Activated CD8-positive, alpha-beta memory T cell treated with anti-CD3 and anti-CD28 coated beads for 36 hours (primary cell): ENCODE results near the gene FDXACB1. TPM values are rescaled to one million over a fixed set of nuclear protein-coding genes. Genes with fewer than 3 reads are reported as not detected.

Experiments used
- CTCF ChIA-PET: fragments of 350-600 bp; sonication (Branson Sonifier 250); formaldehyde crosslinking; loops from one replicate; lab custom pipeline; 2021; ENCODE audit warnings: antibody characterized with exemption; lab: Charles Lee
- POLR2A ChIA-PET: fragments of 350-600 bp; sonication (Branson Sonifier 250); formaldehyde crosslinking; loops from one replicate; lab custom pipeline; 2021; ENCODE audit warnings: antibody characterized with exemption; lab: Charles Lee
- total RNA-seq, 2 experiments: library from RNA; stranded (reverse); gene quantifications; one replicate each; pipeline ENCODE4 v1.2.3, GENCODE V29; 2021

The FDXACB1 gene, protein sequence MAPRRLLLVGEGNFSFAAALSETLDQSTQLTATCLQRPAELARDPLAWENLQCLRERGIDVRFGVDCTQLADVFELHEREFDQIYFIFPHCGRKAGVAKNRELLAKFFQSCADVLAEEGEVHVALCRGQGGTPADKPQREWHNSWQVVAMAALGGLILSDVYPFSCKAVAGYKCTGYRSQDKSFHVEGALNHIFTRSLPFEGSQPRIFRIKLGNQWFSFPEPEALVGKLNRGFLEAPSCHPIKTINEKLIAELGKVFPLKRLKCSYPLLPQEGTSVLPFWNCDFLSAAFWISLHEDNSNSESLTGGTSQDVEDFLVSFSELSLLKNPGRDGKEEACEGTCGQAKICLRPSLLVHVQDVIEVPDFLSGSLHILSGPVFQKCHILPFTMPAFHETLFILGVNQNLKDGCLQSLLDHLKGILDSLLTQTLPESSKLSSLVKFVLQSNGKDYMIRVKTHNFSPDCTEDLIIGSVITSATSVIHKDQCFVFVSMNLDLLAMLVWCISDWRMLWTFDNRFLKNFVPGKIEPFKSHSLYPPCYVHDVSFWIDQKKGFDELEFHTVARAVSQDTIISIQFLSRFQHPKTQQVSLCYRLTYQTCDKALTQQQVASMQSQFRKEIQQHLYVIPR
- total RNA-seq = 10 to 100 TPM; 11.8 to 11.9 TPM

DNA sequence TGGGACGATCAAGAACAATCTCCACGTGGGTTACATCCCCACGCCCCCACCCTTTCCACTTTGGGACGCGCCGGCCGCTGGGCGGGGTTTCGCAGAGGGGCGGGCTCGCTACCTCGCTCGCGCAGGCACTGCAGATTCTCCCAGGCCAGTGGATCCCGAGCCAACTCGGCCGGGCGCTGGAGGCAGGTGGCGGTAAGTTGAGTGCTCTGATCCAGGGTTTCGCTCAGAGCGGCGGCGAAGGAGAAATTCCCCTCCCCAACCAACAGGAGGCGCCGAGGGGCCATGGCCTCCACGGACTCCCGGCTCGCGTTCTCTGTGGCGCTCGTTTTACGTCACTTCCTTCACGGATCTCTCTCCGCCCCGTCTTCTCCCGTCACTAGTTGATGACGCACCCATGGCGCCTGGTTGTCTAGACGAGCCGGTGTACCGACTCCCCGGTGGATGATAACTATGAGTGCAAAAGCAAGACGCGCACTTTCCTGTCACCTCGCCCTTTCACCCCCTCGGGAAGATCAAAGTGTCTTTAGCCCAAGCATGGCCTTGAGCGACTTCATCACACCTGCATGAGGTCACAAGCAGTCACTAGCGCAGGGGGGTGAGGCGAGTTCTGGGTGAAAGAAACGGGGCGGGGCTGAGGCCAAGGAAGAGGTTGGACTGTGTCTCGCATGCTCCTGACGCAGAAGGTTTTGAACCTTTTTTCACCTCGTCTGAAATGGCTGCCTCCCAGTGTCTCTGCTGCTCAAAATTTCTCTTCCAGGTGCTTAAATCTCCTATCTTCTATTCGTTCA is at the start of gene FDXACB1, which contains the start of gene CFAP68:
TSS of gene FDXACB1 (minus strand) at position 317 of the 788 bp plus-strand sequence. CDS start at position 284, 33 bp downstream.
TSS of gene CFAP68 (plus strand) at position 693 of the 788 bp plus-strand sequence. CDS start at position 713, 20 bp downstream.
- ChIA-PET CTCF (no interaction called here), POLR2A (interaction anchor here (1.2 kb wide), 1 partner anchor 10 kb away, joined by 5 read pairs; no protein-coding TSS in a partner anchor)

DNA sequence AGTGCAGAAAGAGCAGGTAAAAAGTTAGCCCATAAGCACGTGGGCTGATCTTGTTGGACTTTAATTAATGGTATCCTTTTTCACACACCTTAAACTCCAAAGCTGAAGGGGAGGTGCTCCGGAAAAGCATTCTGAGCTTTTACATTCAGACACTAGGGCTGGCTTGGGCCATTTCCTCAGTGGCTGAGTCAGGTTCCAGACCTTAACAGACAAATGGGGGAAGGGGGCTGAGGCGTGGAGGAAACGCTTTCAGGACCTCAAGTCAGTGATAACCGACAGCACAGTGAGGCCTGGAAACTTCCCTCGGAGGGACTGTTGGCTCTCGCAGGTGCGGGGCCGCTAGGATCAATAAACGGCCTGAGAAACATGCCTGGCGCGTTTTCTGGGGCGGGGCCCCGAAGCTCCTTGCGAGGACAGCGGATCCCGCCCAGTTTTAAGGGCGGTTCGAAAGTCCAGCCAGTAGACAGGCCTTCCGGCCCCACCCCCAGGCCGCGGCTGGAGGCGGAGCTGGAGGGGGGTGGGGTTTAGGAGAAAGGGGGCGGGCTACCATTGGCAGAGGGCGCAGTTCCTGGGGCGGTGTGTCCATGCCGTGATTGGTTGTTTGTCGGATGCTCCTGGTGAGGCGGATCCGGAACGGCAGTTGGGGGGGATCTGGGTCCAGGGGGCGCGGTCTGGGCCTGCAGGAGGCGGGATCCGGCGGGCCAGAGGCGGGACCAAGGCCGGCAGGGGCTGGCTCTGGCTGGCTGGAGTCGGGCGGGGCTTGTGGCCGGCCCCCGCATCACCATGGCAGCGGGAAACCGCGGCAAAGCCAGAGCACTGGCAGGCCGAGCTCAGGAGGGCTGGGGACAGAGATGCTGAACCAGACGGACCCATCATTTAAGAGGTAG is 47.8 kb upstream of the FDXACB1 start:
- ChIA-PET CTCF (interaction anchor here (0.6 to 2.6 kb wide), 8 partner anchors 10 to 55 kb away, joined by 3 to 17 read pairs (median 3); partner anchors contain the start of genes ALG9 and DIXDC1), POLR2A (interaction anchor here (0.7 to 2.2 kb wide), 5 partner anchors 12 to 56 kb away, joined by 3 to 14 read pairs (median 3); partner anchors contain the start of gene ALG9)

DNA sequence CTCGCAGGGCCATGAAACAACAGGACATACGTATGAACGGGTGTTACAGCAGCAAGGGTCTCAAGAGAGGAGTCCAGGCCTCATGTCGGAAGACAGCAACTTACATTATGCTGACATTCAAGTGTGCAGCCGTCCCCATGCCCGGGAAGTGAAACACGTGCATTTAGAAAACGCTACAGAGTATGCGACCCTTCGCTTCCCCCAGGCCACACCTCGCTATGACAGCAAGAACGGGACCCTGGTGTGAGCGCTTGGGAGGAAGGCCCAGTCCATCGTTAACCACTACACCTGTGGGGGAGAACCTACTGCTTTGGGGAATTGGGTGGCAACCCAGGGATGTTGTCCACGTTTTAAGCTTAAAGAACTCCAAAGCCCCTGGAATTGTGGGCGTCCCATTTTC is 47.0 kb upstream of the FDXACB1 start:
- CTCF ChIA-PET = interaction anchor here (1.0 to 2.6 kb wide), 5 partner anchors 11 to 56 kb away, joined by 3 to 17 read pairs (median 3); partner anchors contain the start of genes ALG9 and DIXDC1
- POLR2A ChIA-PET = interaction anchor here (0.7 to 2.2 kb wide), 5 partner anchors 12 to 55 kb away, joined by 3 to 14 read pairs (median 3); partner anchors contain the start of gene ALG9

DNA sequence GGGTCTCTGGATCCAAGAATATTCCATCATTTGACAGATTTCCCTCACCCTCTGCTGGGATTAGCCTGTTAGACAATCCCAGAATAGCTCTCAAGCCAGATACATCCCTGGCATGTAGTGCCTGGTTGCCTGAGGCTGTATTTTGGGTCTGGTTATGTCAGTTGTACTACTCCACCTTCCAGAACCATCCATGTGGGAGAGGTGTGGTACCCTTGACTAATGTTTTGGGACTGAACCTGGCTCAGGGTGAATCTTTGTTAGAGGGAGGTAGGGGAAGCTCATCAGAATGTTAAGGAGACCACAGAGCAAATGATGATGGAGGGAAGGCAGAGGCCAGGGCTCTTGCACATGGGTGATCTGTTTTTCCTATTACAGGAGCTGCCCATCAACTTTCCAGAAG is 45.0 kb upstream of the FDXACB1 start:
- POLR2A ChIA-PET = no interaction called here
- CTCF ChIA-PET = no interaction called here

DNA sequence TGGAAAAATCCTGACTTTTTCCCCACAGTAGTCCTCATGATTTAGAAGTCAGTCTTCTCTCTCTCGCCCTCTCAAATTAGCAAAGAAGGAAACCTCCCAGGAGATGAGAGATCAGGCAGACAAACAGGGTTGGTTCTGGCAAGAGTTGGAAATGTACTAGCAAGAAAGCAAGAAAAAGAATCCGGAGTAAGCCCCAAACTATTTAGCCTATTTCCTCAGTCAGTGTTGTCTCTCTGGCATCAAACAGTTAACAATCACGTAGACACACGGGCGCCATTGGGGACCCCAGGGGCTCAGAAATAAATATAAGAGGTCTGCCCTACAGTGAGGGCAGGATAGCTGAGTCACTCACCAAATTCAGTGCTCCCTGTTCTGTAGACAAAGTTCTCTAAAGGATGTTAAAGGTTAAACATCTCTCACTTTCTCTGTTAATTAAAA is 44.4 kb upstream of the FDXACB1 start:
- ChIA-PET CTCF (no interaction called here), POLR2A (no interaction called here)

DNA sequence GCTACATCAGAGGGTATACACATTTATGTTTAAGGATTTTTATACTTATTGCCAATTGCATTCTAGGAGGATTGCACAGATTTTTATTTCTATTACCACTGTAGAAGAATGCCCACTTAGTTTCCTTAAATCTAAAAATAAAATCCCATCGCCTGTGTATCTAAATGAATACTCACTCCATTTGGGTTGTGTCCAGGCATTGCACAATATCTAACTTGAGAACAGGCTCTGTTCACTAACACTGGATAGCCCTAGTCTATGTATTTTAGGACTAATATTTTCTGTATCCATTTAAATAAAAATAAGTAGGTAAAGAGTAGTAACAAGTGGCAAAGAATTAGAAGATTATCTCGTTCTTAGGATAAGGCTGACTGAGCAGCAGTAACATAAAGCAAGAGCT is 43.8 kb upstream of the FDXACB1 start:
- ChIA-PET CTCF (no interaction called here), POLR2A (no interaction called here)

DNA sequence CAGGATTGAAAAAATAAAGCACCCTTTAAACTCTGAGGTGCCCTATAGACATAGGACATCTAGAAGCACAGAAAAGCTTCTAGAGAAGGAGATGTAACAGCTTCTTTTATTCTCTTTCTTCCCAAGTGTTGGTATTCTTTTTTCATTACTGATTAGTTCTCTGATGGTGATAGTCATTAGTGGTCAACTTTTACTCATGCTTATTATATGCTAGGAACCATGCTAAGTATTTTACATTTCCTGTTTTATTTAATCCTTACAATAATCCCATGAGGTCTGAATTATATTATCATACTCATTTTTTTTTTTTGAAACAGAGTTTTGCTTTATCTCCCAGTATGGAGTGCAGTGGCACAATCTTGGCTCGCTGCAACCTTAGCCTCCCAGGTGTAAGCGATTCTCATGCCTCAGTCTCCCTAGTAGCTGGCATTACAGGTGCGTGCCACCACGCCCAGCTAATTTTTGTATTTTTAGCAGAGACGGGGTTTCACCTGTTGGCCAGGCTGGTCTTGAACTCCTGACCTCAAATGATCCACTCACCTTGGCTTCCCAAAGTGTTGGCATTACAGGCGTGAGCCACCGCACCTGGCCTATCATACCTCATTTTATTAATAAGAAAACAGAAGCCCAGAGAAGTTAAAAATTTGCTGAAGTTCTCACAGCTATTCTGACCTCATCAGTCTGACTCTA is 42.7 kb upstream of the FDXACB1 start:
- ChIA-PET CTCF (interaction anchor here (1.1 kb wide), 1 partner anchor 10 kb away, joined by 3 read pairs; no protein-coding TSS in a partner anchor), POLR2A (no interaction called here)

DNA sequence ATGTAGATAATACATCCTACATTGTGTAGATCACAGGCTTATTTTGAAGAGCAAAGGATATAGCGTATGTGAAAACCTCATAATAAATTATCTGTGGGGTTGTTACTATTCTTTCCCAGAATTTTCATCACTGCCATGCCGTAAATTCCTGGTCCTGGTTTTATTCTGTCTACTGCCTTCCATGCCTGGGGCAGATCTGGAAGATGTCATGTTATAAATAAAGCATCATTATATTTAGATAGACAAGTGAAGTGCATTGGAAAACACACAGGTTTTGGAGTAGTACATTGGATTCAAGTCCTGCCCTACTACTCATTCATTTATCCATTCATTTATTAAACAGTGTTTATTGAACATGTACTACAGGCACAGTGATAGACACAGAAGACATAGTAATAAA is 41.9 kb upstream of the FDXACB1 start:
- ChIA-PET CTCF (no interaction called here), POLR2A (interaction anchor here (0.5 kb wide), 1 partner anchor 11 kb away, joined by 5 read pairs; no protein-coding TSS in a partner anchor)

DNA sequence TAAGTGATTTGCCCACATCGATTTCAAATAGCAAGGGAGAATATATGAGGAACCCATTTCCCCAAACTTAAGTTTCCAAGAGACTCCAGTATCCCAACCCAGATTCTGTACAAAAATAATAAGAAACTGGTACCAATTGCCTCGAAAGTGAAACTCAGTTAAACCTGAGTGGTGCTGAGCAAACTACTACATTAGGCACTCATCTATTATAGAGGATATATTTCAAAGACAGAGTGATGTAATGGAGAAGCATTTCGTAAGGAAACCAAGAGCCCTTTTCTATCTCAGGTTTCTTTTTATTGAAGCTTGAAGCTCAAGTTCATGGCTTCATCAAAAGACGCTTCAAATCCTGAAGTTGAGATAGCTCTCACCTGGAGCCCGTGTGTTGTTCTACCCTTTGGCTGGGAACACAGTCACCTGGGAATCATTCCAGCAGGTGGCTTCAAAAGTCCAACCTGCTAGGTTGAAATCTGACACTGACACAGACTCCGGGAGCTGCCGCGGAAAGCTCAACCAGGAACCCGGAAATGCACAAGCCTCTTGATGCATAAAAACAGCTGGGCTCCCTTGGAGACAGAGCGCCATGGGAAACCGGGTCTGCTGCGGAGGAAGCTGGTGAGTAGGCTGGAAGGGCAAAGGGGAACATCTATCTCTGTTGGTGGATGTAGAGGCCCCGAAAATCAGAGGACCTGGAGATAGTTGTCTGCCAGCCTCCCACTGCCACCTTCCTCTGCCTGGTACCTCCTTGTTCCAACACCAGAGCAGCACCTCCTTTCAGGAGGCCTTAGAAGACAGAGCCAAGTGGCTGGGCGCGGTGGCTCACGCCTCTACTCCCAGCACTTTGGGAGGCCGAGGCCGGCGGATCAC is 39.7 kb upstream of the FDXACB1 start, which contains the start of gene C11orf52:
TSS of gene C11orf52 (plus strand) at position 524 of the 867 bp plus-strand sequence. CDS start at position 584, 60 bp downstream.
- ChIA-PET POLR2A (no interaction called here), CTCF (no interaction called here)

DNA sequence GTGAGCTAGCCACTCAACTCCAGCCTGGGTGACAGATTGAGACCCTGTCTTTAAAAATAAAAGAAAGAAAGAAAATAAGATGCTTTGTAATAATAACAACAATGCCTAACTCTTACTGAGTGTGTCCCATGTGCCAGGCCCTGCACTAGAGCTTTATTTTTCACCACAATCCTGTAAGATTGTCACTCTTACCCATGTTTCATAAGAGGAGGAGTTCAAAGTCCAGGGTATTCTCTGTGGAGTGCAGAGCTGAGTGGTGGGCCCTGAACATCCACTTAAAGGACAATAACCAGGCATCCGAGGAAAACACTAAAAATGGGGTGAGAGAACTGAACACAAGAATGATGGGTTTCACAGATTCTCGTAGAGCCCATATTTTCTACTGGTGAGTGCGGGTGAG is 38.8 kb upstream of the FDXACB1 start:
- CTCF ChIA-PET = no interaction called here
- POLR2A ChIA-PET = interaction anchor here (0.6 kb wide), 1 partner anchor 46 kb away, joined by 6 read pairs; no protein-coding TSS in a partner anchor

DNA sequence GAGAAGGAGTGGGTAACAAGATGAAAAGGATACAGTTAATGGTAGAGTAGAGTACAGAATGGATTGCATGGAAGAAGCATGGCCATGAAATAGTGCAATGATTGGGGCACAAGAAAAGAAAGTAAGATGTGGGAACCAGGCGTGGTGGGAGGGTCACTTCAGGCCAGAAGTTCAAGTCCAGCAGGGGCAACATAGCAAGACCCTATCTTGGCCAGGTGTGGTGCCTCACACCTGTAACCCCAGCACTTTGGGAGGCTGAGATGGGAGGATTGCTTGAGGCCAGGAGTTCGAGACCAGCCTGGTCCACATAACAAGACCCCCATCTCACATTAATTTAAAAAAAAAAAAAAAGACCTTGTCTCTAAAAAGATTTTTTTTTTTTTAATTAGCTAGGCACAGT is 38.3 kb upstream of the FDXACB1 start:
- POLR2A ChIA-PET = interaction anchor here (0.6 kb wide), 1 partner anchor 46 kb away, joined by 6 read pairs; no protein-coding TSS in a partner anchor
- CTCF ChIA-PET = no interaction called here

DNA sequence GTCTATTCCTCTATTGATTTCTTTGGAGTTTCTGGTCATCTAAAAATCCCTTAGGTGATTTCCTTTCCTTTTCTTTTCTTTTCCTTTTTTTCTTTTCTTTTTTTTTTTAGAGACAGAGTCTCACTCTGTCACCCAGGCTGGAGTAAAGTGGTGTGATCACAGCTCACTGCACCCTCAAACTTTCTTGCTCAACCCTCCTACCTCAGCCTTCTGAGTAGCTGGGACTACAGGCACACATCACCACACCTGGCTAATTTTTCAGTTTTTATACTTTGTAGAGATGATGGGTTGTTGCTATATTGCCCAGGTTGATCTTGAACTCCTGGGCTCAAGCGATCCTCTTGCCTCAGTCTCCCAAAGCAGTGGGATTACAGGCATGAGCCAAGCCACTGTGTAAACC is 37.8 kb upstream of the FDXACB1 start:
- ChIA-PET CTCF (no interaction called here), POLR2A (no interaction called here)

DNA sequence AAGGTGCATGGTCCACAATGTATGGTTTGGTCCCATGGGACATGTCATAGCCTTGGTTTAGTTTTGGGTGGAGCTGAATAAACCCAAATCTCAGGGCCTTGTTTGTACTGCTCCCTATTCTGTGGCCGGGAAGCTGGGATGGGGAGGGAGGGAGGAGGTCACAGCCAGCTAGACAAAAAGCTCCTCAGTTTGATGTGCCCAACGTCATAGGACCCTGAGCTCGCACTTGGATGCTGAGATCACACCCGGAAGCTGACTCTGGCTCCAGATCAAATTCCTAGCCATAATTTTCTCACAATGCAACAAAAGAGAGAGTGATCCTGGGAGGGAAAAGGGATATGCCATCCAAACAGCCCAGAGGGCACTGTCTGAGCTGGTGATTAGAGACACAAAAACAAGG is 35.0 kb upstream of the FDXACB1 start:
- CTCF ChIA-PET = interaction anchor here (0.5 to 0.7 kb wide), 2 partner anchors 15 to 18 kb away, joined by 3 to 7 read pairs; no protein-coding TSS in a partner anchor
- POLR2A ChIA-PET = interaction anchor here (0.7 kb wide), 1 partner anchor 13 kb away, joined by 3 read pairs; no protein-coding TSS in a partner anchor

DNA sequence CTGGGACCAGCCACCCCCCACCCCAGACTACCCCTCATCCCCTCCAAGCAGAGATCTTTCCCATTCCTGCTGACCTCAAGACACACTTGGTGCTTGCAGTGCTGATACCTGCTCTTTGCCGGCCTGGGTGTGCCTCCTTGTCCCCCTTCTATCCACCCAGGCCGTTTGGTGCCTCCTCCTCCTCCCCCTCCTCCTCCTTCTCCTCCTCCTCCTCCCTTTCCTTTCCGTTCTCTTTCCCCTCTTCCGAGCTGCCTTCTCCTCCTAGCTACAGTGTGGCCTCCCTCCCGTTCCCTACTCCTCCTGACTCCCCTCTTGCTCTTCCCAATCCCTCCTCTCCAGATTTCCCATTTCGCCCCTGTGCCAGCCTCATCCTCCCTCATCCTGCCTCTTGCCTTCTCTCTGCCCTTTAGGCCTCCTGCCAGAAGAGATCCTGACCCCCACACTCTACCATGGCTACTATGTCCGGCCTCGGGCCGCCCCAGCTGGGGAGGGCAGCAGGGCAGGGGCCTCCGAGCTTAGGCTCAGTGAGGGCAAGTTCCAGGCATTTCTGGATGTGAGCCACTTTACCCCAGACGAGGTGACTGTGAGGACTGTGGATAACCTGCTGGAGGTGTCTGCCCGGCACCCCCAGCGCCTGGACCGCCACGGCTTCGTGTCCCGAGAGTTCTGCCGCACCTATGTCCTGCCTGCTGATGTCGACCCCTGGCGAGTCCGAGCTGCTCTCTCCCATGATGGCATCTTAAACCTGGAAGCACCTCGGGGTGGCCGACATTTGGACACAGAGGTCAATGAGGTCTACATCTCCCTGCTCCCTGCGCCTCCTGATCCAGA is 34.3 kb upstream of the FDXACB1 start:
- POLR2A ChIA-PET = interaction anchor here (0.7 kb wide), 1 partner anchor 13 kb away, joined by 3 read pairs; no protein-coding TSS in a partner anchor
- CTCF ChIA-PET = interaction anchor here (0.6 kb wide), 1 partner anchor 33 kb away, joined by 3 read pairs; no protein-coding TSS in a partner anchor

DNA sequence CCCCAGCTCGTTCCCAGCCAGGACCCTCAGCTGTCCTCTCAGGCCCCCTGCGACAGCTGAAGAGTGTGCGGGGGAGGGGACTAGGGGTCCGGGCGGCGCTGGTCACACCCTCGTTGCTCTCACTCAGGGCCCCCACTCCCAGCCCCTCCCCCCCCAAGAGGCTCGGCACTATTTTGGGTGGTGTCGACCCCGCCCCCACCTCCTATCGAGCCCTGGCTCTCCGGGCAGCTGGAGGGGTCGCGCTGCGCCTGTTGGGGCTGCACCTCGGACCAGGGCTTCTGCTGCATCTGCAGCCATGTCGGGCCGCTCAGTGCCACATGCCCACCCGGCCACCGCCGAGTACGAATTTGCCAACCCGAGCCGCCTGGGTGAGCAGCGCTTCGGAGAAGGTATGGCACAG is 33.6 kb upstream of the FDXACB1 start, which contains the start of gene HSPB2:
TSS of gene HSPB2 (plus strand) at position 200 of the 400 bp plus-strand sequence. CDS start at position 296, 96 bp downstream.
- POLR2A ChIA-PET = no interaction called here

More for the DNA sequence above, 33.6 kb upstream of the FDXACB1 start, which contains the start of gene HSPB2:
- CTCF ChIA-PET = no interaction called here
